ENCODE measurements around the gene XPC.
"Not testable (repeated sequence)": the region's sequence is repeated elsewhere in the genome, so short reads cannot be mapped to it uniquely, and the experiment has no call there.

Gene XPC

DNA sequence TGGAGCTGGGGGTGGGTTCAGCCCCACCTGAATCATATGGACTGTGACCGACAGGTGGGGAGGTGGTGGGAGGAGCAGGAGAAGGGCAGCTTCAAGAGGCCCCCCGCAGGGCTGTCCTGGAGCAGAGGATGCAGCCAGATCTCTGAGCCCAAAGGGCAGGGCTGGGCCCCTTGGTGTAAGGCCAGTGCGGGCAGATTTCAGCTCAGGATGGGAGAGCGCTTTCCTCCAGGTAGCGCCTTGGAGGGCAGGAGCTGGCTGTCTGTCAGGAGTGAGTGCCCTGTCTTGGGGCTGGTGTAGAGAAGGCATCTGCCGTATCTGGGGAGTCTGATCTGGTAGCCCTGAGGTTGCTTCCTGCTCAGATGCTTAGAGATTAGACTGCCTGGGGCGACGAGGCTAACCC lies 46.3 kb downstream of the XPC start:
- no peak for DNase-seq

GRCh38 chr3:14131134-14131533 lies 47.3 kb downstream of the XPC start:
- no peak for DNase-seq

DNA sequence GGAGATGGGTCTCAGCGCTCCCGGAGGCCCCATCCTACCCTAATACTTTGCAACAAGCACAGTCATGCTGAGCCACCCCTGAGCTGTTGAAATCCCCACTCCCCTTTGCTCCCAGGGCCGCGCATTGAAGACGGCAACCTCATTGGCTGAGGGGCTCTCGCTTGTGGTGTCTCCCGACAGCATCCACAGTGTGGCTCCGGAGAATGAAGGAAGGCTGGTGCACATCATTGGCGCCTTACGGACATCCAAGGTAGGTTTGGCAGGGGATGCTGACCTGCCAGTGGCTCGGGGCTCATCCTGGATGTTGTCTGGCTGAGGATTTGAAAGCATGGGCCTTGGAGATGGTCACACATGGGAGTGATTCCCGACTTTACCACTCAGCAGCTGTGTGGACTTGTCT lies 47.7 kb downstream of the XPC start:
- no peak for DNase-seq

DNA sequence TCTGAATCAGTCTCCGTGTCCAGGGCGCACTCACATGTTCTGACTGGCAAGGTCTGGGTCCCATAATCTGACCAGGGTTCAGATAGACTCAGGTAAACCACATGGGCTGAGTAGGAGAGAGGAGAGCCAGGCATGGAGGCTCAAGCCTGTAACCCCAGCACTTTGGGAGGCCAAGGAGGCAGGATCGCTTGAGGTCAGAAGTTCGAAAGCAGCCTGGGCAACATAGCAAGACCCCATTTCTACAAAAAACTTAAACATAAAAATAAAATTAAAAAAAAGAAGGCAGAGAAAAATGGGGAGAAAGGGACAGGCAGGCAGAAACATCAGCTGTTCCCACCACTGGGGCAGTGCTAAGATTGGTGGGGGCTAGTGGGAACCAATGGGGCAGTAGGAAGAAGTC lies 48.2 kb downstream of the XPC start:
- DNase-seq: no peak

DNA sequence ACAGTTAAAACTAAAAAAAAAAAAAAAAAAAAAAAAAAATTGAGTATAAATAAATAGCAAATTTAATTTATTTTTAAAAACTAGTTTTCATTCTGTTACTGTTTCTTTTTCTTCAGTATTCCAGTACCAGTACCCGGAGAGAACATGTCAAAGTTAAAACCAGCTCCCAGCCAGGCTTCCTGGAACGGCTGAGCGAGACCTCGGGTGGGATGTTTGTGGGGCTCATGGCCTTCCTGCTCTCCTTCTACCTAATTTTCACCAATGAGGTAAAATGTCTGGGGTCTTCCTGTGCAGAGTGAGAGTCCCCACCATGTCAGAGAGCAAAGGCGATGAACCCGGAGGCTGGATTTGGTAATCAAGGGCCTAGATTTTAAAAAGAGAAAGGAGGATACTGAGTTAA lies 49.1 kb downstream of the XPC start:
- DNase-seq: no peak

DNA sequence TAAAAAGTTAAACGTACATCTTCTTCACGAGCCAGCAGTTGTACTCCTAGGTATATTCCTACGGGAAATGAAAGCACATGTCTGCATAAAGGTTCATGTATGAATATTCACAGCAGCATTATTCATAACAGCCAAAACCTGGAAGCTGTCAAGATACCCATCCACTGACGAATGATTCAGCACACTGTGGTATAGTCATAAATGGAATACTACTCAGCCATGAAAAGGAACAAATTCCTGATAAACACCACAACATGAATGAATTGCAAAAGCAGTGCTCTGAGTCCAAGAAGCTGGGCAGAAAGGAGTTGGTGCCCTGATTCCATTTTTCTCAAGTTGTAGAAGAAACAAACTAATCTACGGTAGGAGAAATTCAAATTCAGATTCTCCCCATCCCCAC lies 49.7 kb downstream of the XPC start:
- no peak for DNase-seq

DNA sequence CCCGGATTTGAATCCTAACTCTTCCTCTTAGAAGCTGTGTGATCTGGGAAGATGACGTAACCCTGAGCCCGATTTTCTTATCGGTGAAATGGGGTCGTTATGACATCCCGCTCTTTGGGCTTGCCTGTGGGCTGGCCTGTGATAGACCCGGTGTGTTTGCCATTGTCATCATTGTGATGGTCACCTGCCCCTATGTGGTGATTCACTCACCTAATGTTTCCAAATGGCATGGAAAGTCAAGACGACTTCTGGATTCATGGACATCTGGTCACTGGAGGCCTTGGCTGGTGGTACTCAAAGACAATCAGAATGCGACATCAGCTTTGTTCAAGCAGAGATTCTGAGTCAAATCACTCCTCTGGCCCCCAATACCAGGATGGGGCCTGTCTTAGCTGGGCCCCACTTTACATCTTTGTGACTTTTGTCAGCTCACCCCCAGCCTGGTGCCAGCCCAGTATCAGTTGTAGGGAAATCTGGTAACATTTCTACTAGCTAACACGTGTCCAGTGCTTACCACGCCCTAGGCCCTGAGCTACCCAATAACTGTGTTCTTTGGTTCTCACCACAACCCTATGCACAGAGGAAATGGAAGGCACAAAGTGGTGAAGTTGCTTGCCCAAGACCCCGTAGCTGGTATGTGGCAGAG lies 50.8 kb downstream of the XPC start:
- DNase-seq: no peak

- no peak for DNase-seq
Observed at GRCh38 chr3:14126887-14127505, 51.4 kb downstream of the XPC start.

GRCh38 chr3:14126017-14126886 lies 52.1 kb downstream of the XPC start:
- DNase-seq: no peak

- DNase-seq: peak; percentile 55 to 83
Observed at GRCh38 chr3:14125193-14126016, 53.0 kb downstream of the XPC start.

GRCh38 chr3:14124615-14125192 lies 53.7 kb downstream of the XPC start, which contains the start of the genes CHCHD4 and TMEM43:
Gene CHCHD4 (minus strand): TSS chr3:14124870. CDS start chr3:14124676, 194 bp downstream.
Gene TMEM43 (plus strand): TSS chr3:14125052. CDS start chr3:14125194, 142 bp downstream.
- peak; percentile 95 to 98 for DNase-seq

GRCh38 chr3:14124223-14124614 lies 54.2 kb downstream of the XPC start:
- DNase-seq: peak in 1 of 2 experiments; percentile 53

- peak in 1 of 2 experiments; percentile 10 for DNase-seq
Observed at GRCh38 chr3:14123308-14124222, 54.8 kb downstream of the XPC start.

DNA sequence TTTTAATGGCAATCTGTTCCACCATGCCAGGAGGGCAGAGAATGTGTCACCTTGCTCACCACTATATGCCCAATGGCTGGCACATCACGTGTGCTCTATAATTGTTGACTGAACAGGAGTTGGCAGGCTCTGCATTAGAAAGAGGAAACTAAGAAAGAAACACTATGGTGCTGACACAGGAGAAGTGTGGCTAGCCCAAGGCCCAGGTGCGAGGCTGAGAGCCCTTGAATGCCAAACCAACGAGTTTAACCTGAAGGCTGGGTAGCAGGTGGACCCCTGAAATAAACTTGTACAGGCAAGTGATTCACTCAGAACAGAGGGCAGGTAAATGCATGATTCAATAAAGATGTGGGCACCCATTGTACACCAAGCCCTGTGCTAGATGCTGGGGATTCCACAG lies 56.1 kb downstream of the XPC start:
- no peak for DNase-seq

DNA sequence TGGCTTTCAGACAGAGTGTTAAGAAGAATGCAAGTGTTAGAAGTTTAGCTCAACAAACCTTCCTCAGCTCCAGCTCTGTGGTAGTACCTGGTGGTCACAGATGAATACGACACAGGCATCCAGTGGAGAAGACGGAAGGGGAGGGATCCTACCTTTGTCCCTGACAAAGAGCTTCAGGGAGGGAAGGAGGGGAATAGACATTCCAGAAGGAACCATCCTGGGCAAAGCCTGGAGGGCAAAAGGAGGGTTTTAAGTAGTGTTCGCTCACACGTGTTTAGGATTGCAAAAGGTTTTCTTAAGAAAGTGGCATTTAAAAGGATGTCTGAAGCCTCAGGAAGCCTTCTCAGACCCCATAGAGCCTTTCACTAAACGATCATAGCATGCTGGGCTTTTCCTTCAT lies 56.5 kb downstream of the XPC start:
- no peak for DNase-seq

GRCh38 chr3:14120921-14121448 lies 57.4 kb downstream of the XPC start:
- DNase-seq: not testable (repeated sequence)

- DNase-seq: no peak
Observed at GRCh38 chr3:14120111-14120920, 58.1 kb downstream of the XPC start.

DNA sequence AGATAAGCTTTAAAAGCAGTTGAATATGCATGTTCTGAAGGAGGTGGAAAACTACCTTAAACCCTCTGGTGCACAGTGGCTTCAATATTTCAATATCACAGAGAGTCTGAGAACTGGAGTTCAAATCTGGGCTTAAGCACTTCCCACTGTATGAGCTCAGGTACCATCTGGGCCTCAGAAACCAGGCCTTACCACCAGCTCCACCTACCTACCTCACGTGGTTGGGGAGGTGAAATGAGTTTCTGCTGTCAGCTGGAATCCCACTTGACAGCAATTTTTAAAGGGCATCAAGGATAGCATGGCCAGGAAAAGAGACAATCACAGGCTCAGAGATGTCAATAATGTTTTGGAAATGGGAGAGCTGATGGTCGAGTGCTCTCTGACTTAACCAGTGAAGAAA lies 58.8 kb downstream of the XPC start:
- DNase-seq: no peak

- peak in 1 of 2 experiments; percentile 64 for DNase-seq
Observed at GRCh38 chr3:14118400-14119381, 59.7 kb downstream of the XPC start.
